ENCODE data around the gene WDR76. TPM values are rescaled to one million over a fixed set of nuclear protein-coding genes. Genes with fewer than 3 reads are reported as not detected.
A peak's percentile ranks its signal among the peaks of the same experiment; 100 is the strongest.

Gene WDR76
- total RNA-seq, result 1 to 10 TPM in 3 of 6 experiments, under 1 TPM in 3; 0.46 to 5.5 (median 1.1) TPM
- long read RNA-seq, partial matches to known transcripts, result 1 of 1 reads
- long read RNA-seq, other reads (novel, unspliced or antisense), result 0 of 1 reads

DNA sequence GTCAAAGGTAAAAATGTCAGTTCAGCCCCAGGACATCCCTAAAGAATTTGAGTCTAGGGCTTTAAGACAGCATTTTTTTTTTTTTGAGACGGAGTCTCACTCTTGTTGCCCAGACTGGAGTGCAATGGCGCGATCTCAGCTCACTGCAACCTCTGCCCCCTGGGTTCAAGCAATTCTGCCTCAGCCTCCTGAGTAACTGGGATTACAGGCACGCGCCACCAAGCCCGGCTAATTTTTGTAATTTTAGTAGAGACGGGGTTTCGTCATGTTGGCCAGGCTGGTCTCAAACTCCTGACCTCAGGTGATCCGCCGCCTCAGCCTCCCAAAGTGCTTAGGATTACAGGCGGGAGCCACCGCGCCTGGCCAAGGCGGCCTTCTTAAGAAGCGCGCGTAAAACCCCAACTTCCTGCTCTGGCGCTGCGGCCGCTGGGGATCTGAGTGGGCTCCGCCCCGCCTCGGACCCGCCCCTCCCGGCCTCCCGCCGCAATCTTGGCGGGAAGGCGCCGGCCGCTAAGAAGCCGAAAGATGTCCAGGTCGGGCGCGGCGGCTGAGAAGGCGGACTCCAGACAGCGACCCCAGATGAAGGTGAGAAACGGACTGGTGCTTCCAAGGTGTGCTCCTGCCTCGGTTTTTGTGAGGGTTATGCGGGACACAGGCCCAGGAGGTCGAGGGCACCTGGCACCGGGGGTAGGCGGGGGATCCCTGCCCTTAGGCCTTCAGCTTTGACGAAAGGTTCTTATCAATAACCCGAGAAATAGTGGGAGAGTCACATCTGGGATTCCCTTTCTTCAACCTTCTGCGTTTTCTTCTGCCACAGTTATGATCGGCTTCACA, at the start of gene WDR76:
TSS of gene WDR76 (plus strand) at position 495 of the 834 bp plus-strand sequence. CDS start at position 526, 31 bp downstream.
- ATAC-seq, result peak; percentile 78 to 84 (median 84)
- H3K27me3 ChIP-seq, result no peaks in the 10 kb centered on the region
- TF ChIP-seq, protein P1, sequence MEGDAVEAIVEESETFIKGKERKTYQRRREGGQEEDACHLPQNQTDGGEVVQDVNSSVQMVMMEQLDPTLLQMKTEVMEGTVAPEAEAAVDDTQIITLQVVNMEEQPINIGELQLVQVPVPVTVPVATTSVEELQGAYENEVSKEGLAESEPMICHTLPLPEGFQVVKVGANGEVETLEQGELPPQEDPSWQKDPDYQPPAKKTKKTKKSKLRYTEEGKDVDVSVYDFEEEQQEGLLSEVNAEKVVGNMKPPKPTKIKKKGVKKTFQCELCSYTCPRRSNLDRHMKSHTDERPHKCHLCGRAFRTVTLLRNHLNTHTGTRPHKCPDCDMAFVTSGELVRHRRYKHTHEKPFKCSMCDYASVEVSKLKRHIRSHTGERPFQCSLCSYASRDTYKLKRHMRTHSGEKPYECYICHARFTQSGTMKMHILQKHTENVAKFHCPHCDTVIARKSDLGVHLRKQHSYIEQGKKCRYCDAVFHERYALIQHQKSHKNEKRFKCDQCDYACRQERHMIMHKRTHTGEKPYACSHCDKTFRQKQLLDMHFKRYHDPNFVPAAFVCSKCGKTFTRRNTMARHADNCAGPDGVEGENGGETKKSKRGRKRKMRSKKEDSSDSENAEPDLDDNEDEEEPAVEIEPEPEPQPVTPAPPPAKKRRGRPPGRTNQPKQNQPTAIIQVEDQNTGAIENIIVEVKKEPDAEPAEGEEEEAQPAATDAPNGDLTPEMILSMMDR (IDR thresholded peaks at IDR 0.05), result no peak
- TF ChIP-seq POLR2A (IDR thresholded peaks at IDR 0.05), result peak; percentile 12

DNA sequence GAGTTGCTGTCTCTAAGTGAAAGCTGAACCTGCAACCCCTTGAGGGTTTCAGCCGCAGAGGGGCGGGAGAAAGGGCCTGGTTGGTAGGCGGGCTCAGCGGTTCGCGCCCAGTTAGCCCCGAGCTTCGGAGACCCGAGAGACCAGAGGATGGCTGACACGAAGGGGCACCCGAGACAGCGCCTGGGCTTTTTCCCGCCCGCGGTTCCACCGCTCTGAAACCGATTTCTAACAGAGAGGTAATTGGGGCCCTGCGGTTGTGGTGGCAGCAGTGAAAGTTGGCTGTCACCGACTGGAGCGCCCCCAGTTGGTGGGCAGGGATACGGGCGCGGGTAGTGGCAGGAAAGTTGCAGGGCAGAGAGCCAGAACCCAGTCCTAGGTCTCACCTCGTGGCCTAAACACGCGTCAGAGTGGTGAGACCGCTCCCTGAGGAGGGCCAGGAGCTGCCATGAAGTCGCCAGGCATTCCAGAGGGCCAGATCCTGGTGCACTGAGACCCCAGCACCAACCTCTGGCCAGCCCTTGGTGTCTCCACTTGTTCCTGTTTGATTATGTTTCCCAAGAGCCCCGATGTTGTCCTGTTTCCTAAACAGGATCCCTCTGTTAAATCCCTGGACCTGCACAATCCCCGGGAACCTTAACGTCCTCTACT, 49.4 kb upstream of the WDR76 start:
- ATAC-seq, result peak; percentile 72 to 83 (median 80)
- Histone ChIP-seq H3K4me1 (peaks cover 0 to 7% (median 2%) of the 10 kb centered on the region in 4 donors), H3K4me3 (peak overlapping the region; percentile 54 to 69 (median 63)), H3K36me3 (peaks cover 4 to 15% (median 9%) of the 10 kb centered on the region in 4 donors), H3K27me3 (no peaks in the 10 kb centered on the region), H3K27ac (peak overlapping the region; percentile 74 to 81 (median 80)), H3K9me3 (no peaks in the 10 kb centered on the region)
- DNase-seq, result peak; percentile 87 to 90 (median 88)
- WGBS (ENCODE audit: insufficient coverage, low coverage, low lambda C conversion rate, missing lambda C conversion rate), result 0% methylated on average over 7 of the region's 31 CpGs
- intact Hi-C loops (cut with DNase I), result no loop called here
- TF ChIP-seq, protein P1 (IDR thresholded peaks at IDR 0.05), result peak; percentile 63 to 81 (median 80)
- TF ChIP-seq POLR2A (IDR thresholded peaks at IDR 0.05), result no peak

More for the DNA sequence above, at the start of gene WDR76:
- intact Hi-C loops (cut with DNase I), result no loop called here
- H3K36me3 ChIP-seq, result no peaks in the 10 kb centered on the region
- DNase-seq, result peak; percentile 77 to 86 (median 83)
- peaks cover 0 to 17% (median 5%) of the 10 kb centered on the region in 4 donors for H3K4me1 ChIP-seq
- H3K9me3 ChIP-seq, result no peaks in the 10 kb centered on the region
- peak within 1 kb of the TSS; percentile 37 to 57 (median 46) for H3K4me3 ChIP-seq
- 15% methylated on average over 13 of the region's 48 CpGs for WGBS (ENCODE audit: insufficient coverage, low coverage, low lambda C conversion rate, missing lambda C conversion rate)
- H3K27ac ChIP-seq, result no peak within 1 kb of the TSS

DNA sequence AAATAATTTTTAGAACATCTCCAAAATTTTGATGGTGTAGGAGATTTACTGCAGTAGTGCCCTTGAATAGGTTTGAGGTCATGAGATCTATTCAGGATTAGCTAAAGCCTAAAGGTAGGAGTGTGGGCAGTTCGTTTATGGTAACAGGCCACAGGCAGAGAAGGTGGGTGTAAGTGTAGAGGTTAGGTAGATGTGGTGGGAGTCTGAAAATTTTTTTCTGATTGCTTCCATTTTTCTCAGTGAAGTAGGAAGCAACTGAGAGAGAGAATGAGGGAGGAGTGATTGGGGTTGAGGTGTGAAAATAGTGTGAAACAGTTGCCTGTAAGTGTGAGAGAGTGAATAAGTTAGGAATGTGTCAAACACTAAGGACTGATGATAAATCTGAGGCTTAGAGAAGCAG, 47.8 kb upstream of the WDR76 start:
- H3K36me3 ChIP-seq, result no peaks in the 10 kb centered on the region
- ATAC-seq (no peak), DNase-seq (no peak)
- H3K4me1 ChIP-seq, result peaks cover 0 to 7% (median 2%) of the 10 kb centered on the region in 4 donors
- no peak overlapping the region for H3K27ac ChIP-seq
- TF ChIP-seq, protein P1 (IDR thresholded peaks at IDR 0.05), result no peak
- TF ChIP-seq POLR2A (IDR thresholded peaks at IDR 0.05), result no peak
- no peaks in the 10 kb centered on the region for H3K9me3 ChIP-seq
- H3K27me3 ChIP-seq, result no peaks in the 10 kb centered on the region
- intact Hi-C loops (cut with DNase I), result no loop called here
- WGBS (ENCODE audit: insufficient coverage, low coverage, low lambda C conversion rate, missing lambda C conversion rate), result 82% methylated on average over 1 of the region's 1 CpG
- H3K4me3 ChIP-seq, result no peak overlapping the region

DNA sequence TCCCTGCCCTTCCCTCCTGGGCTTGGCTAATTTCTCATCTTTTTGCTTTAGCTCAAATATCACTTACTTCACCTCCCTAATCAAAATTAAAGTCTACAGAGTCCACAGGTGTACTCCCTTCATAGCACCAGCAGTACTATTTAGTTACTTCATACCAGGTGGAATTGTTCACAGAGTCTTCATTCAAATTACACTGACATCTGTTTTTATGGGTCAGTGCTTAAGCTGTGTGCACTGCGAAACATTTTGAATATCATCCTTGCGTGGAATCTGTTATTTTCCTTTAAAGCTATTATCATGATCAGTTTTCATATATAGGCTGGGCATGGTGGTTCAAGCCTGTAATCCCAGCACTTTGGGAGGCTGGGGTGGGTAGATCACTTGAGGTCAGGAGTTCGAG, 37.4 kb upstream of the WDR76 start:
- no peak for ATAC-seq
- TF ChIP-seq POLR2A (IDR thresholded peaks at IDR 0.05), result no peak
- TF ChIP-seq, protein P1 (IDR thresholded peaks at IDR 0.05), result no peak
- Histone ChIP-seq H3K27me3 (no peaks in the 10 kb centered on the region), H3K36me3 (peaks cover 0 to 10% (median 7%) of the 10 kb centered on the region in 4 donors), H3K4me1 (peaks cover 0 to 19% (median 6%) of the 10 kb centered on the region in 4 donors), H3K27ac (peak overlapping the region in 1 of 3 donors; percentile 30), H3K9me3 (no peaks in the 10 kb centered on the region), H3K4me3 (no peak overlapping the region)
- WGBS (ENCODE audit: insufficient coverage, low coverage, low lambda C conversion rate, missing lambda C conversion rate), result 93% methylated on average over 2 of the region's 3 CpGs
- no peak for DNase-seq
- intact Hi-C loops (cut with DNase I), result no loop called here
